Natural killer cell (primary cell): ENCODE data around the gene SIPA1L3. TPM values are rescaled to one million over a fixed set of nuclear protein-coding genes. Genes with fewer than 3 reads are reported as not detected.

Experiments used
- ATAC-seq, 3 donors: fragments of 150-1000 bp in 2 of 3; fragments of 200-7000 bp in 1 of 3; cut with Tn5 transposase; 1 replicate in 1 of 3; 2 replicates in 2 of 3; pipeline ENCODE4 v1.10.0; 2021; ENCODE audit warnings: mild to moderate bottlenecking in 2 of 3, moderate library complexity in 2 of 3
- DNase-seq, 2 donors: peaks; one replicate each; pipeline versions ENCODE4 v3.0.0 to v3.0.0-alpha.2; 2013 to 2021; ENCODE audit warnings: mixed read lengths in 1 of 2
- H3K27ac ChIP-seq: one replicate; pipeline ENCODE4 v1.5.1; 2013; ENCODE audit warnings: mild to moderate bottlenecking, low read length
- H3K27me3 ChIP-seq: one replicate; pipeline ENCODE4 v1.6.1; 2013; ENCODE audit warnings: low read length; ENCODE audit not compliant: control insufficient read depth, insufficient read depth
- H3K36me3 ChIP-seq: one replicate; pipeline ENCODE4 v1.6.1; 2013; ENCODE audit warnings: low read length; ENCODE audit not compliant: control insufficient read depth, insufficient read depth
- H3K4me1 ChIP-seq: one replicate; pipeline ENCODE4 v1.6.1; 2013; ENCODE audit warnings: low read length; ENCODE audit not compliant: control insufficient read depth, insufficient read depth
- H3K4me3 ChIP-seq: one replicate; pipeline ENCODE4 v1.5.1; 2013; ENCODE audit warnings: low read length
- H3K9me3 ChIP-seq: one replicate; pipeline ENCODE4 v1.6.1; 2013; ENCODE audit warnings: low read length; ENCODE audit not compliant: control insufficient read depth, insufficient read depth
- H3K27ac Mint-ChIP-seq, 2 donors: one replicate each; pipeline ENCODE4 v1.8.0; 2022; ENCODE audit warnings: mild to moderate bottlenecking in 2 of 2, mixed read lengths in 2 of 2, moderate library complexity in 1 of 2
- H3K27me3 Mint-ChIP-seq, 2 donors: one replicate each; pipeline ENCODE4 v1.8.0; 2022; ENCODE audit warnings: low read depth in 2 of 2, mixed read lengths in 2 of 2
- H3K36me3 Mint-ChIP-seq: one replicate; pipeline ENCODE4 v1.8.0; 2022; ENCODE audit warnings: mixed read lengths
- H3K4me1 Mint-ChIP-seq, 2 donors: one replicate each; pipeline ENCODE4 v1.8.0; 2022; ENCODE audit warnings: mixed read lengths in 2 of 2
- H3K4me3 Mint-ChIP-seq: one replicate; pipeline ENCODE4 v1.8.0; 2022; ENCODE audit warnings: mild to moderate bottlenecking, moderate library complexity, mixed read lengths
- H3K9me3 Mint-ChIP-seq, 2 donors: one replicate each; pipeline ENCODE4 v1.8.0; 2022; ENCODE audit warnings: mixed read lengths in 2 of 2
- CTCF ChIP-seq: fragments of 200-600 bp; IDR thresholded peaks from one replicate; pipeline ENCODE4 v1.8.0; 2022; ENCODE audit warnings: antibody characterized with exemption
- WGBS: methylation state at CpG from one replicate; pipeline ENCODE4 v1.1.7; 2013; ENCODE audit warnings: missing lambda C conversion rate; ENCODE audit not compliant: insufficient coverage; 5-methylcytosine and 5-hydroxymethylcytosine counted together
- intact Hi-C: fragments of 100-400 bp; cut with micrococcal nuclease; formaldehyde crosslinking; loops from one replicate; pipeline ENCODE4 v1.14.2; 2022
- total RNA-seq, 4 donors: library from RNA; stranded (reverse); fragments of 120-200 nt in 1 of 4; gene quantifications; one replicate each; pipeline versions ENCODE4 v1.2.3 to v1.2.4, GENCODE V29; 2013 to 2022

Gene SIPA1L3
- total RNA-seq, 3 donors from 2014 or later (not counting 1 experiment from before 2014, with no cell fraction given) = 34.4 to 35.8 (median 35.4) TPM

- no peaks in the 10 kb centered on the region for H3K4me1 ChIP-seq
- TF ChIP-seq CTCF = peak; percentile 43
- Mint-ChIP-seq H3K27ac (peak overlapping the region in 1 of 2 donors; percentile 62), H3K36me3 (no peaks in the 10 kb centered on the region), H3K27me3 (no peaks in the 10 kb centered on the region), H3K9me3 (no peaks in the 10 kb centered on the region), H3K4me3 (no peak overlapping the region), H3K4me1 (peaks cover 5 to 9% of the 10 kb centered on the region in 2 donors)
- H3K27me3 ChIP-seq = no peaks in the 10 kb centered on the region
- intact Hi-C loops = loop anchor here (1.0 kb wide), 1 partner anchor 193 kb away; no protein-coding TSS in a partner anchor
- H3K9me3 ChIP-seq = peaks cover 8% of the 10 kb centered on the region
- 61% methylated on average over 15 of the region's 17 CpGs for WGBS
- H3K27ac ChIP-seq = no peak overlapping the region
- H3K4me3 ChIP-seq = no peak overlapping the region
- DNase-seq (peak; percentile 26 to 68), ATAC-seq (peak; percentile 70 to 74 (median 70))
- H3K36me3 ChIP-seq = peaks cover 17% of the 10 kb centered on the region
Measured at GRCh38 chr19:38095411-38096308, 188.7 kb downstream of the SIPA1L3 start.

DNA sequence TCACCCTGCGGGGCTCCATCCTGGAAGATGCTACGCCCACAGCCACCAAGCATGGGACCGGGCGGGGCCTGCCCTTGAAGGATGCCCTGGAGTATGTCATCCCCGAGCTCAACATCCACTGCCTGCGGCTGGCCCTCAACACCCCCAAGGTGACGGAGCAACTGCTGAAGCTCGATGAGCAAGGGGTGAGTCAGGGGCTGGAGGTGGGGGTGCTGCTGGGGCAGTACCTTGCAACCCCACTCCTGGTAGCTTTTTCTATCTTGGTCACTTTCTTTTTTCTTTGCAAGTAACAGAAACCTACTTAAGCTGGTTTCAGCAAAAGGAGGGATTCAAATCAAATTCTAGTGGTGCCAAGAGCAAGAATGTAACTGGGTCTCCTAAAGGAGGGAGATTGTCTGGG, 193.0 kb downstream of the SIPA1L3 start:
- WGBS = 99% methylated on average over 8 of the region's 8 CpGs
- no peaks in the 10 kb centered on the region for H3K36me3 Mint-ChIP-seq
- no peak for DNase-seq
- no peaks in the 10 kb centered on the region for H3K27me3 ChIP-seq
- no peak overlapping the region for H3K4me3 Mint-ChIP-seq
- no peak overlapping the region for H3K4me3 ChIP-seq
- ATAC-seq = no peak
- TF ChIP-seq CTCF = no peak
- no peaks in the 10 kb centered on the region for H3K27me3 Mint-ChIP-seq
- no peaks in the 10 kb centered on the region for H3K4me1 ChIP-seq
- H3K27ac Mint-ChIP-seq = no peak overlapping the region
- H3K27ac ChIP-seq = no peak overlapping the region
- H3K36me3 ChIP-seq = peaks cover 27% of the 10 kb centered on the region
- H3K4me1 Mint-ChIP-seq = peaks cover 5 to 9% of the 10 kb centered on the region in 2 donors
- H3K9me3 ChIP-seq = peaks cover 8% of the 10 kb centered on the region
- intact Hi-C loops = no loop called here
- H3K9me3 Mint-ChIP-seq = no peaks in the 10 kb centered on the region

DNA sequence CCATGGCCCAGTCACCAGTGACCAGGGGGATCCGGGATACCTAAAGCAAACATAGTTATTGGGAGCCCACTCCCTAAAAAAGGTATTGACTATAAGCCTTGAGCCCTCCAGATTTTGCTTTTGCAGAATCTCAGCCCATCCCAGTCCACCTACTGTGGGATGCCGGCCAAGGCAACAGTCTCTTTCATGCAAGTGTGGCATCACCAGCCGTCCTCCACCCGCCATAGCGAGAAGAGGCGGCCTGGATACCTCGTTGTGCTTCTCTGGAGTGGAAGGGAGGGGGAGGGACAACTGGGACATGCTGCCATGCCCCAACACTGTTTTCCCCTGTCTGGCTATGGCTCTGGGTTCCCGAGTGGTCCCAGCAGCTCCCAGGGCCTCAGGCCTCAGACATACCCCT, 193.6 kb downstream of the SIPA1L3 start:
- no peak overlapping the region for H3K27ac ChIP-seq
- H3K27ac Mint-ChIP-seq = no peak overlapping the region
- H3K36me3 ChIP-seq = peaks cover 27% of the 10 kb centered on the region
- intact Hi-C loops = no loop called here
- no peak overlapping the region for H3K4me3 ChIP-seq
- no peak overlapping the region for H3K4me3 Mint-ChIP-seq
- 91% methylated on average over 8 of the region's 8 CpGs for WGBS
- H3K27me3 Mint-ChIP-seq = no peaks in the 10 kb centered on the region
- TF ChIP-seq CTCF = no peak
- no peaks in the 10 kb centered on the region for H3K36me3 Mint-ChIP-seq
- no peak for ATAC-seq
- H3K9me3 Mint-ChIP-seq = no peaks in the 10 kb centered on the region
- H3K4me1 Mint-ChIP-seq = peaks cover 0 to 4% of the 10 kb centered on the region in 2 donors
- DNase-seq = no peak
- H3K9me3 ChIP-seq = peaks cover 8% of the 10 kb centered on the region
- H3K27me3 ChIP-seq = no peaks in the 10 kb centered on the region
- no peaks in the 10 kb centered on the region for H3K4me1 ChIP-seq
